Measurements from ENCODE around the gene C1orf159.
"Not testable (repeated sequence)": the region's sequence is repeated elsewhere in the genome, so short reads cannot be mapped to it uniquely, and the experiment has no call there.

The C1orf159 gene

GRCh38 chr1:1079408-1080121 is 36.3 kb downstream of the C1orf159 start:
- Histone ChIP-seq H3K27me3 (ENCODE audit: insufficient read depth, poor library complexity, severe bottlenecking) (no peaks in the 10 kb centered on the region), H3K27ac (replicated peaks) (no peak overlapping the region), H3K4me3 (replicated peaks; ENCODE audit: insufficient read depth, low read length) (no peak overlapping the region)
- peak; percentile 27 to 40 for DNase-seq (ENCODE audit: low read depth in 1 of 2, low spot score in 1 of 2)
- TF ChIP-seq SPI1 (IDR thresholded peaks at IDR 0.05; ENCODE audit: borderline replicate concordance, low read depth) (no peak), GABPA (IDR thresholded peaks at IDR 0.05; ENCODE audit: low read depth) (no peak), POLR2AphosphoS5 (IDR thresholded peaks at IDR 0.05; ENCODE audit: low read depth) (no peak), CTCF (IDR thresholded peaks at IDR 0.05; ENCODE audit: insufficient read depth, low read length) (no peak)

GRCh38 chr1:1077396-1077795 is 38.5 kb downstream of the C1orf159 start:
- H3K27me3 ChIP-seq (ENCODE audit: insufficient read depth, poor library complexity, severe bottlenecking); H3K4me3 ChIP-seq (replicated peaks; ENCODE audit: insufficient read depth, low read length); DNase-seq (ENCODE audit: low read depth in 1 of 2, low spot score in 1 of 2); H3K27ac ChIP-seq (replicated peaks): not testable (repeated sequence)

- no peak overlapping the region for H3K27ac ChIP-seq (replicated peaks)
- no peak for DNase-seq (ENCODE audit: low read depth in 1 of 2, low spot score in 1 of 2)
- peaks cover 6% of the 10 kb centered on the region for H3K27me3 ChIP-seq (ENCODE audit: insufficient read depth, poor library complexity, severe bottlenecking)
- no peak overlapping the region for H3K4me3 ChIP-seq (replicated peaks; ENCODE audit: insufficient read depth, low read length)
- no peak for TF ChIP-seq POLR2AphosphoS5 (IDR thresholded peaks at IDR 0.05; ENCODE audit: low read depth)
- no peak for TF ChIP-seq GABPA (IDR thresholded peaks at IDR 0.05; ENCODE audit: low read depth)
- TF ChIP-seq CTCF (IDR thresholded peaks at IDR 0.05; ENCODE audit: insufficient read depth, low read length), result no peak
- TF ChIP-seq REST (IDR thresholded peaks at IDR 0.05; ENCODE audit: insufficient replicate concordance, low read depth), result no peak
- no peak for TF ChIP-seq SPI1 (IDR thresholded peaks at IDR 0.05; ENCODE audit: borderline replicate concordance, low read depth)
Observed at GRCh38 chr1:1075148-1075935, 40.5 kb downstream of the C1orf159 start.

- TF ChIP-seq SPI1 (IDR thresholded peaks at IDR 0.05; ENCODE audit: borderline replicate concordance, low read depth) (no peak), GABPA (IDR thresholded peaks at IDR 0.05; ENCODE audit: low read depth) (no peak), REST (IDR thresholded peaks at IDR 0.05; ENCODE audit: insufficient replicate concordance, low read depth) (no peak), POLR2AphosphoS5 (IDR thresholded peaks at IDR 0.05; ENCODE audit: low read depth) (no peak), CTCF (IDR thresholded peaks at IDR 0.05; ENCODE audit: insufficient read depth, low read length) (no peak)
- H3K4me3 ChIP-seq (replicated peaks; ENCODE audit: insufficient read depth, low read length), result no peak overlapping the region
- H3K27ac ChIP-seq (replicated peaks), result no peak overlapping the region
- no peak for DNase-seq (ENCODE audit: low read depth in 1 of 2, low spot score in 1 of 2)
- H3K27me3 ChIP-seq (ENCODE audit: insufficient read depth, poor library complexity, severe bottlenecking), result peaks cover 9% of the 10 kb centered on the region
Observed at GRCh38 chr1:1074631-1075147, 41.2 kb downstream of the C1orf159 start.
